Astrocyte of the spinal cord (primary cell): ENCODE data around the gene ATP9A.
A peak's percentile ranks its signal among the peaks of the same experiment; 100 is the strongest.

ENCODE experiments used
- DNase-seq: peaks from one replicate; pipeline ENCODE4 v3.0.0; 2011; ENCODE audit warnings: low read depth, low spot score
- H3K4me3 ChIP-seq: 2 replicates; pipeline ENCODE4 v1.5.1; 2011; ENCODE audit warnings: low read depth, mild to moderate bottlenecking, low read length, moderate library complexity
- CTCF ChIP-seq: IDR thresholded peaks from 2 replicates; pipeline ENCODE4 v1.5.1; 2012; ENCODE audit warnings: low read depth, mild to moderate bottlenecking, low read length, inconsistent platforms
- in situ Hi-C: cut with HindIII; loops from 2 replicates; pipeline ENCODE4 v1.10.0; 2017; ENCODE audit warnings: low sequenced_read_pairs

The ATP9A gene

DNA sequence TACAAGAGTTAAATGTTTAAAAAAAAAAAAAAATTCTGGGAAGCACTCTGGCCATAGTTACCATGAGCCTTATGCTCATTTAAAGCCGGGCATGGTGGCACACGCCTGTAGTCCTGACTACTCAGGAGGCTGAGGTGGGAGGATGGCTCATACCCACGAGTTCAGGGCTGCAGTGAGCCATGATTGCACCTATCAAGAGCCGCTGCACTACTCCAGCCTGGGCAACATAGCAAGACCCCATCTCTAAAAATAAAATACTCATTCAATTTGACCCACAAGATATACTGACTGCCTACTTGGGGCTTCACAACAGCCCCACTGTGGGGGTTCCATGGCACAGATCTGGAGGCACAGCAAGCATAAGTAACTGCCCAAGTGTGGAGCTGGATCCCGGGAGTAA, 113.7 kb downstream of the ATP9A start:
- no peak overlapping the region for H3K4me3 ChIP-seq
- DNase-seq = no peak
- no peak for TF ChIP-seq CTCF
- in situ Hi-C loops = no loop called here

DNA sequence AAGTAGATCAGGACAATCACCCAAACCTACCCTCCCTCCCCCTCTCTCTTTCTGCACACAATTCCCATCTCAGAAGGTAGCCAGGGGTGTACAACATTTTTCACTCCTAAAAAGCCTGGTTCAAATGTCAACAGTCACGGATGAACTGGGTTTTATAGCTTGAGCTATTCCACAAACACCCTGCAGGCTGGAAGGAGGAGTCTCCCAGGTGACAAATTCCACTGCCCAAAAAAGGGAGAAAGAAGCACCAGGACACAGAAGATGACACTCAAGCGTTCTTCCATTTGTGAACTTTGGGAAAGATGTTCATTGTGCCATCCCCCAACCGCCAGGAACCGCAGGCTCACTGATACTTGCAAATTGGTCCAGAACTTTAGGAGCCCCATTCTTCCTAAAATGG, 114.1 kb downstream of the ATP9A start:
- in situ Hi-C loops = no loop called here
- DNase-seq = no peak
- no peak for TF ChIP-seq CTCF
- H3K4me3 ChIP-seq = no peak overlapping the region

DNA sequence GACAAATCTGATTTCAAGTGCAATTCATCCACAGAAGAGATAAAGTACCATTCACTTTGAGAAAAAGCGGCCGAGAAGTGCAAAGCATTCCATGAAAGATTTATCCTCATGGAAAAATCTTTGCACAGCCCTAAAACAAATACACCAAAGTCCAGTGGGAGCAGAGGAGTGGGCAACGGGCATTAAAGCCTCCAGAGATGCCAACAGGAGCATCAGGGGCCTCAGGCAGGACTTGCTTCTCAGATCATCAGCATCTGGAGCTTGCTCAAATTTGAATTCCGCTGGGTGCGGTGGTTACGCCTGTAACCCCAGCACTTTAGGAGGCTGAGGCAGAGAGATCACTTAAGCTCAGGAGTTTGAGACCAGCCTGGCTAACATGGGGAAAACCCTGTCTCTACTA, 115.0 kb downstream of the ATP9A start:
- no peak for DNase-seq
- in situ Hi-C loops = no loop called here
- H3K4me3 ChIP-seq = no peak overlapping the region
- TF ChIP-seq CTCF = no peak

DNA sequence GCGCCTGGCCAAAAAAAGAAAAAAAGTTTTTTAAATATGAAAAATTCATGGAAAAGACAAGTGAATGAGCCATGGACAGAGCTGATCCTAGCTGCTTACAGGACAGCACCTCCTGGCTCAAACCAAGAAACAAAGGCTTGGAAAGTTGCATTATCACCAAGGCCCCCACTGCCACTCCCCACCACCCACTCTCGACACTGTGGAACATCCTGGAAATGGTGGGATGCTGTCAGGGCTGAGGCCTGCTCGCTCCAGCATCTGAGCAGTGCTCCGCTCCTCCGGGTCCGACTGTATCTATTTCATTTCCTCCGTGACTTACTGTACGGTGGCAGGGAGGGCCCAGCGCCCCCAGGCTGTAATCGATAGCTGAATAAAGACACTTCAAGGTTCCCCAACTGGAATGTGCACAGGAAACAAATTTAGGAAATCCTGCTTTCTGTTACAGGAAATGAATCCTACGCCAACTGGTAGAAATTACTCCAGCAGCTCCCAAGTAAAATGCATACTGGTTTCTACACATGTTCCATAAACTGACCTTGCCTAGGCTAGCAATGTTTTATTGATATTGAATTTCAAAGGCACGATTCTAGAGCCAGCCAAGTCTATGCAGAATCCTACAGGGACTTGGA, 116.2 kb downstream of the ATP9A start:
- TF ChIP-seq CTCF = no peak
- DNase-seq = no peak
- H3K4me3 ChIP-seq = no peak overlapping the region
- in situ Hi-C loops = no loop called here

DNA sequence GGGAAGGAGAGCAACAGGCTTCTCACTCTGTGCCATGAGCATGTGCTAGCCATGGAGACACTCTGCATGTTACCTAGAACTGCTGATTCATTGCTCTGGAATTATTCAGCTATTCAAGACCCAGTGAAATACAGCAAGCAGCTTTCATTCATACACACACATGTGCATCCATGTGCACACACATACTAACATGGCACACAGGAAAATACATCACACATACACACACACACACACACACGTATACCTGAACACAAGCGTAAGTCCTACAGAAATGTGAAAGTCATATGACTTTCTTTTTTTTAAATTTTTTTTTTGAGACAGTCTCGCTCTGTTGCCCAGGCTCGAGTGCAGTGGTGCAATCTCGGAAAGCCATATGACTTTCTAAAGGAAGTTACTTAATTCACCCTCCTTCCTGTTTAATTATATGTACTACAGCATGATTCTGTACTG, 117.5 kb downstream of the ATP9A start:
- H3K4me3 ChIP-seq = no peak overlapping the region
- TF ChIP-seq CTCF = no peak
- in situ Hi-C loops = no loop called here
- peak; percentile 58 for DNase-seq

DNA sequence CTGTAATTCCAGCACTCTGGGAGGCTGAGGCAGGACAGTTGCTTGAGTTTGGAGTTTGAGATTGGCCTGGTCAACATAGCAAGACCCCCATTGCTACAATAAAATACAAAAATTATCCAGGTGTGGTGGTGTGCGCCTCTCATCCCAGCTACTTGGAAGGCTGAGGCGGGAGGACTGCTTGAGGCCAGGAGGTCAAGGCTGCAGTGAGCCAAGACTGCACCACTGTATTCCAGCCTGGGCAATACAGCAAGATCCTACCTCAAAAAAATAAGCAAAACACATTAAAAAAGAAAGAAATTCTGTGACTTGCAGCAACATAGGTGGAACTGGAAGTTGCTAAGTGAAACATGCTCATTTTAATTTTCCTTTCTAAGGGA, 119.6 kb downstream of the ATP9A start:
- in situ Hi-C loops = no loop called here
- H3K4me3 ChIP-seq = no peak overlapping the region
- TF ChIP-seq CTCF = no peak
- no peak for DNase-seq
